GM21825 (cell line): Measurements from ENCODE around the gene SERTAD1.
"Not testable (repeated sequence)": the region's sequence is repeated elsewhere in the genome, so short reads cannot be mapped to it uniquely, and the experiment has no call there.

Experiments
- ATAC-seq: cut with Tn5 transposase; IDR thresholded peaks from one replicate; pipeline ENCODE4 v1.9.1; 2021; ENCODE audit warnings: mild to moderate bottlenecking, moderate library complexity; ENCODE audit not compliant: unreplicated experiment

SERTAD1 gene

GRCh38 chr19:40452016-40452415 is 26.2 kb upstream of the SERTAD1 start:
- ATAC-seq: no peak

- ATAC-seq: no peak
These were observed 24.9 kb upstream of the SERTAD1 start for GRCh38 chr19:40450664-40451063.

GRCh38 chr19:40449506-40449905 is 23.7 kb upstream of the SERTAD1 start:
- no peak for ATAC-seq

- ATAC-seq: no peak
These were observed 20.5 kb upstream of the SERTAD1 start for GRCh38 chr19:40446263-40446784.

GRCh38 chr19:40445780-40446262 is 20.0 kb upstream of the SERTAD1 start:
- no peak for ATAC-seq

GRCh38 chr19:40444825-40445312 is 19.1 kb upstream of the SERTAD1 start:
- ATAC-seq: no peak

- peak; percentile 56 for ATAC-seq
These were observed 18.4 kb upstream of the SERTAD1 start, which contains the start of gene SERTAD3 for GRCh38 chr19:40444000-40444824. Gene SERTAD3 (minus strand): TSS chr19:40444335. CDS start chr19:40442080, 2,255 bp downstream.

GRCh38 chr19:40443131-40443999 is 17.6 kb upstream of the SERTAD1 start:
- ATAC-seq: peak; percentile 64

- no peak for ATAC-seq
These were observed 16.7 kb upstream of the SERTAD1 start for GRCh38 chr19:40442328-40443130.

GRCh38 chr19:40441719-40442253 is 16.0 kb upstream of the SERTAD1 start:
- ATAC-seq: no peak

GRCh38 chr19:40438284-40438683 is 12.5 kb upstream of the SERTAD1 start:
- no peak for ATAC-seq

GRCh38 chr19:40433391-40434216 is 7.8 kb upstream of the SERTAD1 start:
- ATAC-seq: peak; percentile 48

- not testable (repeated sequence) for ATAC-seq
These were observed 7.0 kb upstream of the SERTAD1 start for GRCh38 chr19:40432760-40433159.

- ATAC-seq: no peak
These were observed 5.9 kb upstream of the SERTAD1 start for GRCh38 chr19:40431698-40432097.

- ATAC-seq: not testable (repeated sequence)
These were observed 4.5 kb upstream of the SERTAD1 start for GRCh38 chr19:40430242-40430641.

GRCh38 chr19:40428197-40428596 is 2.4 kb upstream of the SERTAD1 start:
- ATAC-seq: not testable (repeated sequence)

GRCh38 chr19:40424637-40425449 is 949 bp downstream of the SERTAD1 start:
- no peak for ATAC-seq

GRCh38 chr19:40423938-40424337 is 1.9 kb downstream of the SERTAD1 start:
- no peak for ATAC-seq
